PC-9 (cell line): ENCODE measurements around the gene C5orf47.

Experiments
- CTCF ChIP-seq: fragments of 200-600 bp; sonication (generic); conservative IDR thresholded peaks from 2 replicates; pipeline ENCODE4 v1.6.1; 2017; ENCODE audit warnings: mixed run types, antibody characterized with exemption, mild to moderate bottlenecking, moderate library complexity
- EZH2 ChIP-seq: fragments of 200-600 bp; sonication (generic); IDR thresholded peaks from 2 replicates; pipeline ENCODE4 v1.8.0; 2017; ENCODE audit warnings: antibody characterized with exemption, low read depth

- no peak for TF ChIP-seq EZH2
- no peak for TF ChIP-seq CTCF
Observed at GRCh38 chr5:174010365-174010764, 21.4 kb downstream of the C5orf47 start.
